Measurements from ENCODE around the gene RETN.

RETN gene

GRCh38 chr19:7668842-7669241 is at the start of gene RETN:
RETN (plus strand) TSS chr19:7669049; CDS start chr19:7669327, 278 bp downstream.
- DNase-seq, result no peak

GRCh38 chr19:7619671-7620441 is 49.0 kb upstream of the RETN start:
- no peak for DNase-seq

- DNase-seq, result no peak
Observed at GRCh38 chr19:7620442-7621412, 48.1 kb upstream of the RETN start.

- DNase-seq, result peak; percentile 51
Observed at GRCh38 chr19:7622933-7623685, 45.7 kb upstream of the RETN start.

GRCh38 chr19:7623725-7624603 is 44.9 kb upstream of the RETN start:
- DNase-seq, result no peak

GRCh38 chr19:7624810-7625209 is 44.0 kb upstream of the RETN start:
- no peak for DNase-seq

GRCh38 chr19:7625763-7626372 is 43.0 kb upstream of the RETN start:
- no peak for DNase-seq

GRCh38 chr19:7627166-7627565 is 41.7 kb upstream of the RETN start:
- DNase-seq, result no peak

- DNase-seq, result no peak
Observed at GRCh38 chr19:7628589-7629311, 40.1 kb upstream of the RETN start.

GRCh38 chr19:7629347-7630054 is 39.3 kb upstream of the RETN start, which contains the start of the genes PET100 and XAB2:
PET100 (plus strand) TSS chr19:7629793; CDS start chr19:7629834, 41 bp downstream.
XAB2 (minus strand) TSS chr19:7629545; CDS start chr19:7629527, 18 bp downstream.
- DNase-seq, result peak; percentile 99

- no peak for DNase-seq
Observed at GRCh38 chr19:7631577-7631976, 37.3 kb upstream of the RETN start.

GRCh38 chr19:7632340-7633203 is 36.3 kb upstream of the RETN start:
- no peak for DNase-seq

GRCh38 chr19:7633698-7634097 is 35.2 kb upstream of the RETN start, which contains the start of gene PCP2:
PCP2 (minus strand) TSS chr19:7633719; CDS start chr19:7633457, 262 bp downstream.
- no peak for DNase-seq

- no peak for DNase-seq
Observed at GRCh38 chr19:7635670-7636069, 33.2 kb upstream of the RETN start.

GRCh38 chr19:7636317-7636690 is 32.5 kb upstream of the RETN start:
- no peak for DNase-seq

GRCh38 chr19:7636691-7637373 is 32.0 kb upstream of the RETN start, which contains the start of gene STXBP2:
STXBP2 (plus strand) TSS chr19:7637110; CDS start chr19:7637150, 40 bp downstream.
- DNase-seq, result peak; percentile 87

- peak; percentile 82 for DNase-seq
Observed at GRCh38 chr19:7637374-7638256, 31.2 kb upstream of the RETN start.

Measured in hematopoietic multipotent progenitor cell treated with erythropoietin and hydrocortisone succinate and interleukin-3 and kit ligand, for 4 days (in vitro differentiated cells).